ENCODE data around the gene PRDX5.

Gene PRDX5

GRCh38 chr11:64347193-64347867, 29.4 kb downstream of the PRDX5 start:
- DNase-seq (ENCODE audit: low read depth), result no peak

GRCh38 chr11:64348383-64349024, 30.6 kb downstream of the PRDX5 start:
- no peak for DNase-seq (ENCODE audit: low read depth)

- DNase-seq (ENCODE audit: low read depth), result no peak
These were observed 31.1 kb downstream of the PRDX5 start for GRCh38 chr11:64349025-64349387.

- DNase-seq (ENCODE audit: low read depth), result no peak
These were observed 31.5 kb downstream of the PRDX5 start for GRCh38 chr11:64349404-64349803.

- no peak for DNase-seq (ENCODE audit: low read depth)
These were observed 33.3 kb downstream of the PRDX5 start for GRCh38 chr11:64351136-64351631.

GRCh38 chr11:64352099-64352994, 34.4 kb downstream of the PRDX5 start:
- DNase-seq (ENCODE audit: low read depth), result no peak

GRCh38 chr11:64352995-64353714, 35.2 kb downstream of the PRDX5 start:
- no peak for DNase-seq (ENCODE audit: low read depth)

- no peak for DNase-seq (ENCODE audit: low read depth)
These were observed 36.0 kb downstream of the PRDX5 start for GRCh38 chr11:64353715-64354506.

- DNase-seq (ENCODE audit: low read depth), result peak; percentile 55
These were observed 37.4 kb downstream of the PRDX5 start for GRCh38 chr11:64355078-64355940.

- DNase-seq (ENCODE audit: low read depth), result peak; percentile 50
These were observed 38.8 kb downstream of the PRDX5 start for GRCh38 chr11:64356498-64357411.

GRCh38 chr11:64357446-64357845, 39.5 kb downstream of the PRDX5 start:
- DNase-seq (ENCODE audit: low read depth), result no peak

GRCh38 chr11:64357904-64358535, 40.1 kb downstream of the PRDX5 start:
- DNase-seq (ENCODE audit: low read depth), result peak; percentile 51

GRCh38 chr11:64358536-64358906, 40.6 kb downstream of the PRDX5 start:
- no peak for DNase-seq (ENCODE audit: low read depth)

GRCh38 chr11:64358907-64359711, 41.2 kb downstream of the PRDX5 start, which contains the start of gene RPS6KA4:
RPS6KA4 (plus strand) TSS chr11:64359162; CDS start chr11:64359236, 74 bp downstream.
- DNase-seq (ENCODE audit: low read depth), result peak; percentile 72

- DNase-seq (ENCODE audit: low read depth), result peak; percentile 28
These were observed 42.0 kb downstream of the PRDX5 start for GRCh38 chr11:64359712-64360445.

GRCh38 chr11:64360448-64360921, 42.6 kb downstream of the PRDX5 start:
- DNase-seq (ENCODE audit: low read depth), result no peak

GRCh38 chr11:64361659-64362058, 43.7 kb downstream of the PRDX5 start:
- no peak for DNase-seq (ENCODE audit: low read depth)
